ENCODE results near the gene NEMP2. TPM values are rescaled to one million over a fixed set of nuclear protein-coding genes. Genes with fewer than 3 reads are reported as not detected.

NEMP2 gene
- total RNA-seq, 1 donor from 2014 or later: 11.9 TPM

DNA sequence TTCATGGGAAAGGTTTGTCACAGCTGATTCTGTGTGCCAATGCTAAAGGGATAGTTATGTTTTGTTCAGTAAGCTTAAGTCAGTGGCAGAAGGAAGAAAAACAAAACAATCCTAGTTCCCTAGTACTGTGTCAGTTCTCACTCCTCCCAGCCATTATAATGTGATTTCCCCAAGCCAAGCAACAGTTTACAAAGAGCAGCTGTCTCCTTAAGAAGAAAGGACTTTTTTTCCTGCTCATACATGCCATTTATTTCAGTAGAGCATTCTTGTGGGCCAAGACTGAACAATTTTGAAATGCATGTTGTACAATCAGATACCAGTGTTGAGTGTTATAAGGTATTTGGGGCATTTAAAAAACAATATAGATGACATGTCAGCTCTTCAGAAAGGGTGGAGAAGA lies 52.1 kb downstream of the NEMP2 start:
- Mint-ChIP-seq H3K27me3 (ENCODE audit: unreplicated experiment) (no peaks in the 10 kb centered on the region), H3K36me3 (ENCODE audit: unreplicated experiment) (peaks cover 8% of the 10 kb centered on the region), H3K4me1 (ENCODE audit: unreplicated experiment) (peaks cover 10% of the 10 kb centered on the region), H3K27ac (ENCODE audit: unreplicated experiment) (no peak overlapping the region), H3K4me3 (ENCODE audit: unreplicated experiment) (no peak overlapping the region), H3K9me3 (ENCODE audit: unreplicated experiment) (no peaks in the 10 kb centered on the region)
- TF ChIP-seq, protein P1, sequence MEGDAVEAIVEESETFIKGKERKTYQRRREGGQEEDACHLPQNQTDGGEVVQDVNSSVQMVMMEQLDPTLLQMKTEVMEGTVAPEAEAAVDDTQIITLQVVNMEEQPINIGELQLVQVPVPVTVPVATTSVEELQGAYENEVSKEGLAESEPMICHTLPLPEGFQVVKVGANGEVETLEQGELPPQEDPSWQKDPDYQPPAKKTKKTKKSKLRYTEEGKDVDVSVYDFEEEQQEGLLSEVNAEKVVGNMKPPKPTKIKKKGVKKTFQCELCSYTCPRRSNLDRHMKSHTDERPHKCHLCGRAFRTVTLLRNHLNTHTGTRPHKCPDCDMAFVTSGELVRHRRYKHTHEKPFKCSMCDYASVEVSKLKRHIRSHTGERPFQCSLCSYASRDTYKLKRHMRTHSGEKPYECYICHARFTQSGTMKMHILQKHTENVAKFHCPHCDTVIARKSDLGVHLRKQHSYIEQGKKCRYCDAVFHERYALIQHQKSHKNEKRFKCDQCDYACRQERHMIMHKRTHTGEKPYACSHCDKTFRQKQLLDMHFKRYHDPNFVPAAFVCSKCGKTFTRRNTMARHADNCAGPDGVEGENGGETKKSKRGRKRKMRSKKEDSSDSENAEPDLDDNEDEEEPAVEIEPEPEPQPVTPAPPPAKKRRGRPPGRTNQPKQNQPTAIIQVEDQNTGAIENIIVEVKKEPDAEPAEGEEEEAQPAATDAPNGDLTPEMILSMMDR (IDR thresholded peaks at IDR 0.05): no peak
- no peak for DNase-seq (ENCODE audit: extremely low spot score, unreplicated experiment)

DNA sequence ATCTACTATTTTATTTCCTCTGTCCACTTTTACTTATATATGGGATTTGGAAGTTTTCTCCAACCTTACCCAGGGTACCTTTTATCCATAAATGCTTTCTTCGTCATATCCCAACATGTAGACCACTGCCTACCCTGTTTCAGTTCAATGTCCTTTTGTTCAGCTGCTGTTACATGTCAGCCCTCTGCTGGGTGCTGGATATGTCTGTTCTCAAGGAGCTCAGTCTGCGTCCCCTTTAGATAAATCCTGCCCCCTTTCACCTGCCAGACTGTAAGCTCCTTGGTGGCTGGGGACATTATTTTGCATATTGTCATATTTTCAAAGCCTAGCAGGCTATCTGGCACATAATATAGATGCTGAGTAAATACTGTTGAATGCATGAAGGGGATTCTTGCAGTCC lies 53.2 kb downstream of the NEMP2 start:
- no peak for DNase-seq (ENCODE audit: extremely low spot score, unreplicated experiment)
- TF ChIP-seq, protein P1 (IDR thresholded peaks at IDR 0.05): no peak
- peaks cover 10% of the 10 kb centered on the region for H3K4me1 Mint-ChIP-seq (ENCODE audit: unreplicated experiment)
- H3K4me3 Mint-ChIP-seq (ENCODE audit: unreplicated experiment): no peak overlapping the region
- no peaks in the 10 kb centered on the region for H3K27me3 Mint-ChIP-seq (ENCODE audit: unreplicated experiment)
- H3K36me3 Mint-ChIP-seq (ENCODE audit: unreplicated experiment): peaks cover 2% of the 10 kb centered on the region
- H3K9me3 Mint-ChIP-seq (ENCODE audit: unreplicated experiment): no peaks in the 10 kb centered on the region
- H3K27ac Mint-ChIP-seq (ENCODE audit: unreplicated experiment): no peak overlapping the region

DNA sequence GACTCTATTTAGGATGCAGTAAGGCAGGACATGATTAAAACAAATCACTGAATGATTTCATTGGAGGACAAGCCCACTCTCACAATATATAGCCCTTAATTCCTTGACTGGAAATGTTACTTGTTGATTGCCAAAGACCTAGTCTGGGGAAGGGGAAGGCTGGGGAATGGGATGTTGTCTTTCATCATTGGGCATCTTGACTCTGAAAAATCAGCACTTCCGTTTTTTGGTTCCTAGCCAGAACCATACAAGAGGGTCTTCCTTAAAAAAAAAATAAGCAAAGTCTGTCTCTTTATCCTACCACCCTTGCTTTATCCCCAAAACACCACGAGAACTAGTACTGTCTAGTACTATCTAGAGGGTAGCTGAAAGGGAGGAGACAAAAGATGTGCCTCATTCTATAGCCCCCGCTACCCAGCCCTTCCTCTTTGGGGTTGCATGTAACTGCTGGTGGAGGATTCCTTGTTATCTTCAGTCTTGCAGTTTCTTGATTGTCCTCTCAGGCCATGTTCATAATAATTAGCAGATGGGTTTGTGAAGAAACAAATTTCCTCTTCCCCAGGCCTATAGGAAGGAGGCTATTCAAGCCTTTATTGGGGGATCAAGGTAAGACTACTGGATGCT lies 55.8 kb downstream of the NEMP2 start:
- Mint-ChIP-seq H3K9me3 (ENCODE audit: unreplicated experiment) (no peaks in the 10 kb centered on the region), H3K4me1 (ENCODE audit: unreplicated experiment) (peaks cover 10% of the 10 kb centered on the region), H3K27ac (ENCODE audit: unreplicated experiment) (no peak overlapping the region), H3K27me3 (ENCODE audit: unreplicated experiment) (no peaks in the 10 kb centered on the region), H3K36me3 (ENCODE audit: unreplicated experiment) (no peaks in the 10 kb centered on the region), H3K4me3 (ENCODE audit: unreplicated experiment) (no peak overlapping the region)
- TF ChIP-seq, protein P1 (IDR thresholded peaks at IDR 0.05): no peak
- DNase-seq (ENCODE audit: extremely low spot score, unreplicated experiment): no peak

DNA sequence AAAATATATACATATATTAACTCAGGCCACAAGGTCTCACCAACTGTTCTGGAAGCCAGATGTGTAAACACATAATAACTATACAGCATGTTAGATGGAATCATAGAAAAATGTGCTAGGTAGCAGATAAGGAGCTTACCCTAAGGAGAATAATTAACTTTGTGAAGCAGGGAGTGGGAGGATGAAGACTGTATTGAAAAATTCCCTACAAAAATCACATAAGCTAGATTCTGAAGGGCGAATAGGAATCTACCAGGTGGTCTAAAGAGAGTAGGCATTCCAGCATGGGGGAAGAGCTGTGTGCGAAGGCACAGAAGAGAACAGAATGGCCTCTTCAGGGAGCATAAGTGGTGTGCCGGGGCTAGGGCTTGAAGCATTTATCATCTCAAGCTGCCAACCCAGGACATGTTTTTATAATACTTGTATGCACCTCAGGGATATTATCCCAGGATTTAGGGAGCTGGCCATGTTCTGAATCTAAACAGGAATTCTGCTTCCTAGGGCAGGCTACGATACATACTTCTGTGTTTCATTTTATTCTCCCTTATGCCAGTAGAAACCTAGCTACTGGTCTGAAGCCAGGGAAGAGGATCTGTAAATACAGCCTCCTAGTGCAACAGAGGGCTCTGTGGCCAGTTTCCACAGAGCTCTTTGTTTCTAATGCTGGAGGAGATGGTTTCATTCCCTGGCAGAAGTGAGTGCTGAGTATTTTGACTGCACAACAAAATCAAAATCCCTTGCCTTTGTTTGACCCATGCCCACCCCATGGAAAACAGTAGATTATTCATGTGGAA lies 56.7 kb downstream of the NEMP2 start:
- peak overlapping the region; percentile 1 for H3K4me3 Mint-ChIP-seq (ENCODE audit: unreplicated experiment)
- H3K27me3 Mint-ChIP-seq (ENCODE audit: unreplicated experiment): no peaks in the 10 kb centered on the region
- DNase-seq (ENCODE audit: extremely low spot score, unreplicated experiment): no peak
- H3K4me1 Mint-ChIP-seq (ENCODE audit: unreplicated experiment): peaks cover 10% of the 10 kb centered on the region
- H3K27ac Mint-ChIP-seq (ENCODE audit: unreplicated experiment): peak overlapping the region; percentile 50
- TF ChIP-seq, protein P1 (IDR thresholded peaks at IDR 0.05): no peak
- peaks cover 4% of the 10 kb centered on the region for H3K36me3 Mint-ChIP-seq (ENCODE audit: unreplicated experiment)
- no peaks in the 10 kb centered on the region for H3K9me3 Mint-ChIP-seq (ENCODE audit: unreplicated experiment)

DNA sequence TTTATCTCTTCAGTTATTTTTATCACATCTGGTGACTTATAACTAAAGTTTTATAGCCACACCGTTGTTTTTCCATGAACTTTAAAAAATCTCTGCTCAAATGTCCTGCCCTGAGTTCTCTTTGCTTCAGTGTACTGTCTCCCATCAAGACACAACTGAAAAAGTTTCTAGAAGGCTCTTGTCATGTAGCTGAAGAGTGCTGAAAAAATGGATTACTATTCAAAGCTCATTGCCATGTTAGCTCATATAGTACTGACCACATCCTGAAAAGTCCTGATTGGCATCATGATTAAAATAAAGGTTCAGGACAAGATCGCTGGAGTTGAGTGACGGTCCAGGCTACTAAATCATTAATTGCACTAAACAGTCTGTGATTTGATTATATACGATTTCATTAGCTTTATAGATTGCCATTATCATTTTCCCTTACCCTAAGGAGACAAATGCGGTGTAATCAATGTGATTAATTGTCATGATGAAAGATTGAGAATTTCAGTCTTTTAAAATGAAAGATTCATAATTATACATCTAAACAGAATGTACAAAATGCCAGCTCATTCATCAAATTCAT lies 64.2 kb downstream of the NEMP2 start:
- TF ChIP-seq, protein P1 (IDR thresholded peaks at IDR 0.05): no peak
- Mint-ChIP-seq H3K9me3 (ENCODE audit: unreplicated experiment) (no peaks in the 10 kb centered on the region), H3K36me3 (ENCODE audit: unreplicated experiment) (peaks cover 11% of the 10 kb centered on the region), H3K27me3 (ENCODE audit: unreplicated experiment) (no peaks in the 10 kb centered on the region), H3K4me3 (ENCODE audit: unreplicated experiment) (no peak overlapping the region), H3K27ac (ENCODE audit: unreplicated experiment) (peak overlapping the region; percentile 78), H3K4me1 (ENCODE audit: unreplicated experiment) (peaks cover 39% of the 10 kb centered on the region)
- DNase-seq (ENCODE audit: extremely low spot score, unreplicated experiment): no peak
